Measurements from ENCODE around the gene BIRC2.

BIRC2 gene

GRCh38 chr11:102419181-102419580 is 72.2 kb downstream of the BIRC2 start:
- POLR2A ChIA-PET (ENCODE audit: low non-redundant PET), result no interaction called here
- no peak overlapping the region for H3K27ac ChIP-seq
- no peak for TF ChIP-seq CTCF (conservative IDR thresholded peaks at IDR 0.05; ENCODE audit: low read depth)
- DNase-seq (ENCODE audit: low spot score), result peak; percentile 23
- CTCF ChIA-PET, result interaction anchor here (0.7 kb wide), 1 partner anchor 87 kb away, joined by 3 read pairs; no protein-coding TSS in a partner anchor

DNA sequence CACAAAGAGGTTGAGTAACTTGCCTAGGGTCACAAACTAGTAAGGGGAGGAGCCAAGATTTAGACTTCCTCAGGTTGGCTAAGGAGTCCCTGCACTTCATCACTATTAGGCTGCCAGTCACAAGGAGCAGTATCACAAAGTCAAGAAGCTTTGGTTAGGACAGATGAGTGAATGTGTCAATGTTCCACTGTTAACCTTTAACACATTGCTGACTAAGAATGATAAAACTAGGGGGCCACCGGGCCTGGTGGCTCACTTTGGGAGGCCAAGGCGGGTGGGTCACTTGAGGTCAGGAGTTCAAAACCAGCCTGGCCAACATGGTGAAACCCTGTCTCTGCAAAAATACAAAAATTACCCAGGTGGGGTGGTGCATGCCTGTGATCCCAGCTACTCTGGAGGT is 73.5 kb downstream of the BIRC2 start:
- TF ChIP-seq CTCF (conservative IDR thresholded peaks at IDR 0.05; ENCODE audit: low read depth), result no peak
- POLR2A ChIA-PET (ENCODE audit: low non-redundant PET), result no interaction called here
- CTCF ChIA-PET, result no interaction called here

DNA sequence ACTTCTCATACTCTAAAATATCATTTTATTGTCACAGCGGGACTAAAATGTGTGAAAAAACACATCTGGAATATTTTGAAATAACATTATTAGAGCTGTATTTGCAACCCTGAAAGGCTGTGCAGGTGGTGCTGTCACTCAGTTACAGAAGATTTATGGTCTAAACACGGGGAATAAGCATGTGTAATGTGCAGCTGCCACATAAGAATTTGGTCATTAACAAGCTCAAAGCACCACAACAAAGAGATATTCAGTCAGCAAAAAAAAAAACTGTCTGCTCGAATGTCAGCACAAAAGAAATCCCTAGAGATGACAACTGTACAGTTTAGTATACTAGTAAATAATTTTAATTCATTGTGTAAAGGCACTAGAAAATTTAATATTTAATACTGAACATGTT is 74.2 kb downstream of the BIRC2 start:
- TF ChIP-seq CTCF (conservative IDR thresholded peaks at IDR 0.05; ENCODE audit: low read depth), result no peak
- DNase-seq (ENCODE audit: low spot score), result no peak
- CTCF ChIA-PET, result no interaction called here
- H3K27ac ChIP-seq, result no peak overlapping the region
- POLR2A ChIA-PET (ENCODE audit: low non-redundant PET), result no interaction called here

More for the DNA sequence above, 73.5 kb downstream of the BIRC2 start:
- DNase-seq (ENCODE audit: low spot score), result no peak
- no peak overlapping the region for H3K27ac ChIP-seq

- CTCF ChIA-PET, result interaction anchor here (0.6 kb wide), 1 partner anchor 284 kb away, joined by 6 read pairs; no protein-coding TSS in a partner anchor
- TF ChIP-seq CTCF (conservative IDR thresholded peaks at IDR 0.05; ENCODE audit: low read depth), result no peak
- DNase-seq (ENCODE audit: low spot score), result no peak
- no peak overlapping the region for H3K27ac ChIP-seq
- POLR2A ChIA-PET (ENCODE audit: low non-redundant PET), result no interaction called here
These were observed 76.1 kb downstream of the BIRC2 start for GRCh38 chr11:102422817-102423712.

GRCh38 chr11:102423936-102424335 is 76.9 kb downstream of the BIRC2 start:
- no peak for TF ChIP-seq CTCF (conservative IDR thresholded peaks at IDR 0.05; ENCODE audit: low read depth)
- no peak overlapping the region for H3K27ac ChIP-seq
- POLR2A ChIA-PET (ENCODE audit: low non-redundant PET), result no interaction called here
- no peak for DNase-seq (ENCODE audit: low spot score)
- CTCF ChIA-PET, result no interaction called here

DNA sequence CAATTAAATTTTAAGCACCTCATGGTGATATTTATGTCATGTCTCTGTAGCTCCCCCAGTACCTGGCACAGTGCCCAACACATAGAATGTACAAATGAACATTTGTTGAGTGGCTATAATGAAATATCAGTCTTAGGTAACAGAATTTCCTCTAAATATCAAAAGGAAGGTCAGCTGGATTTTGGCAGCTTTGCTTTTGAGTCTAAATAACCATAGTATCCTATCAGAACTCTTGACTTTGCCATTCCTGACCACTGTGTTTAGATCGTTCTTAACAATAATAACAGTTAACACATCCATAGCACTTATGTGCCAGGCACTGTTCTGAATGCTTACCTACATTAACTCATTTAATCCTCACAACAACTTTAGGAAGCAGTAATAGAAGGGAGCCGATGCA is 79.0 kb downstream of the BIRC2 start:
- no peak for DNase-seq (ENCODE audit: low spot score)
- ChIA-PET CTCF (interaction anchor here (1.2 to 1.3 kb wide), 2 partner anchors 70 to 132 kb away, joined by 3 to 4 read pairs; no protein-coding TSS in a partner anchor), POLR2A (ENCODE audit: low non-redundant PET) (no interaction called here)
- no peak overlapping the region for H3K27ac ChIP-seq
- TF ChIP-seq CTCF (conservative IDR thresholded peaks at IDR 0.05; ENCODE audit: low read depth), result no peak
